ENCODE results near the gene C11orf98.
"Not testable (repeated sequence)": the region's sequence is repeated elsewhere in the genome, so short reads cannot be mapped to it uniquely, and the experiment has no call there.

DNA sequence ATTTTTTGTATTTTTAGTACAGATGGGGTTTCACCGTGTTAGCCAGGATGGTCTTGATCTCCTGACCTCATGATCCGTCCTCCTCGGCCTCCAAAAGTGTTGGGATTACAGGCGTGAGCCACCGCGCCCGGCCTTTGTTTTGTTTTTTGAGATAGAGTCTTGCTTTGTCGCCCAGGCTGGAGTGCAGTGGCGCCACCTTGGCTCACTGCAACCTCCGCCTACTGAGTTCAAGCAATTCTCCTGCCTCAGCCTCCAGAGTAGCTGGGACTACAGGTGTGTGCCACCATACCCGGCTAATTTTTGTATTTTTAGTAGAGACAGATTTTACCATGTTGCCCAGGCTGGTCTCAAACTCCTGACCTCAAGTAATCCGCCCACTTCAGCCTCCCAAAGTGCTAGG, 14.7 kb downstream of the C11orf98 start:
- not testable (repeated sequence) for TF ChIP-seq EZH2phosphoT487 (IDR thresholded peaks at IDR 0.05; ENCODE audit: borderline replicate concordance)
- TF ChIP-seq, protein P1, sequence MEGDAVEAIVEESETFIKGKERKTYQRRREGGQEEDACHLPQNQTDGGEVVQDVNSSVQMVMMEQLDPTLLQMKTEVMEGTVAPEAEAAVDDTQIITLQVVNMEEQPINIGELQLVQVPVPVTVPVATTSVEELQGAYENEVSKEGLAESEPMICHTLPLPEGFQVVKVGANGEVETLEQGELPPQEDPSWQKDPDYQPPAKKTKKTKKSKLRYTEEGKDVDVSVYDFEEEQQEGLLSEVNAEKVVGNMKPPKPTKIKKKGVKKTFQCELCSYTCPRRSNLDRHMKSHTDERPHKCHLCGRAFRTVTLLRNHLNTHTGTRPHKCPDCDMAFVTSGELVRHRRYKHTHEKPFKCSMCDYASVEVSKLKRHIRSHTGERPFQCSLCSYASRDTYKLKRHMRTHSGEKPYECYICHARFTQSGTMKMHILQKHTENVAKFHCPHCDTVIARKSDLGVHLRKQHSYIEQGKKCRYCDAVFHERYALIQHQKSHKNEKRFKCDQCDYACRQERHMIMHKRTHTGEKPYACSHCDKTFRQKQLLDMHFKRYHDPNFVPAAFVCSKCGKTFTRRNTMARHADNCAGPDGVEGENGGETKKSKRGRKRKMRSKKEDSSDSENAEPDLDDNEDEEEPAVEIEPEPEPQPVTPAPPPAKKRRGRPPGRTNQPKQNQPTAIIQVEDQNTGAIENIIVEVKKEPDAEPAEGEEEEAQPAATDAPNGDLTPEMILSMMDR (conservative IDR thresholded peaks at IDR 0.05; ENCODE audit: low read length): not testable (repeated sequence)

All from Loucy (cell line).